Tibial nerve (tissue), 4 donors: Measurements from ENCODE around the gene AIG1. TPM values are rescaled to one million over a fixed set of nuclear protein-coding genes. Genes with fewer than 3 reads are reported as not detected.

Source experiments
- DNase-seq, 2 donors: peaks; one replicate each; pipeline ENCODE4 v3.0.0-alpha.2; 2019; ENCODE audit warnings: low spot score in 2 of 2
- H3K27ac ChIP-seq, 4 donors: fragments of 200-600 bp; sonication (generic) in 3 of 4; one replicate each; pipeline ENCODE4 v1.5.1; 2017 to 2019; ENCODE audit warnings: mild to moderate bottlenecking in 1 of 4
- H3K27me3 ChIP-seq, 2 donors: fragments of 200-600 bp; sonication (generic) in 1 of 2; one replicate each; pipeline versions ENCODE4 v1.5.1 to v1.6.0; 2017 to 2019
- H3K36me3 ChIP-seq, 3 donors: fragments of 200-600 bp; sonication (generic); one replicate each; pipeline ENCODE4 v1.5.1; 2018 to 2019
- H3K4me1 ChIP-seq, 4 donors: fragments of 200-600 bp; sonication (generic) in 3 of 4; one replicate each; pipeline ENCODE4 v1.5.1; 2017 to 2019
- H3K4me3 ChIP-seq, 4 donors: fragments of 200-600 bp; sonication (generic) in 3 of 4; one replicate each; pipeline ENCODE4 v1.5.1; 2017 to 2019; ENCODE audit warnings: mild to moderate bottlenecking in 1 of 4, moderate library complexity in 1 of 4
- H3K9me3 ChIP-seq, 4 donors: fragments of 200-600 bp; sonication (generic) in 3 of 4; one replicate each; pipeline ENCODE4 v1.5.1; 2017 to 2019
- EP300 ChIP-seq, 2 donors: sonication (generic); formaldehyde crosslinking; IDR thresholded peaks; one replicate each; pipeline ENCODE4 v1.6.1; 2017; ENCODE audit warnings: antibody characterized with exemption in 2 of 2, mild to moderate bottlenecking in 1 of 2
- POLR2A ChIP-seq, 2 donors: fragments of 450-650 bp; IDR thresholded peaks; one replicate each; pipeline ENCODE4 v1.6.1; 2017; ENCODE audit warnings: antibody characterized with exemption in 2 of 2, mild to moderate bottlenecking in 2 of 2, moderate library complexity in 2 of 2
- WGBS, 2 donors: methylation state at CpG; one replicate each; pipeline ENCODE4 v1.1.5; 2018; 5-methylcytosine and 5-hydroxymethylcytosine counted together
- total RNA-seq, 4 donors: library from RNA; depleted of rRNA; stranded (reverse); fragments of >200 nt; gene quantifications; one replicate each; pipeline ENCODE4 v1.1.0, GENCODE V29; 2016
- TF ChIP-seq, protein P1 (sequence below), 5 experiments: fragments of 200-600 bp in 3 of 5; fragments of 450-650 bp in 2 of 5; sonication (generic) in 3 of 5; IDR thresholded peaks; one replicate each; pipeline ENCODE4 v1.5.1; 2016 to 2019; ENCODE audit warnings: antibody characterized with exemption in 5 of 5, mild to moderate bottlenecking in 3 of 5, moderate library complexity in 2 of 5

The AIG1 gene
- total RNA-seq, 4 donors from 2014 or later, result 18.2 to 23.9 (median 22.2) TPM

DNA sequence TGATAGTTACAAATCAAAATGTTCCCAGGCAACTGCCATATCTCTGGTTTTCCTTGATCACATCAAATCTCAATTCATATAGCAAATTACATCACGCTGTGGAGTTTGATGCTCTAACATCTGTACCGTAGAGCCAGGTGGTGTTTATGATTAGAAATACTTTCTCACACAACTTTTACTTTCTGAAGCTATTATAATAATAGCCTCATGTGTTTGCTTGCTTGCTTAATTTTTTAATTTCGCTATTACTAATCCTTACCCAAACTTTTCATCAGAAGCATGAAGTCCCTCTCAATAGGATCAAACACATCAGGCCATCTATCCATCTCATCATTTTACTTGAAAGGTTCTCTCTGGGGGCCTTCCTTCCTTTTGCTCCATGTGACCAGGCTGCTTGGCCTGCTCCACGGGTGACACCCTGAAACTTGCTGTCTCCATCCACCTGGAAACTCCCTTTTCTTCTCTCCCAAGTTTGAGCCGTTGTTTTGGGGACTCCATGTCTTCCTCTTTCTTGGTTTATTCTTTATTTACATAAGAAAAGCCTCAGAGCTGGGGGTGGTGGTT is 314.4 kb downstream of the AIG1 start:
- no peak overlapping the region for H3K4me3 ChIP-seq
- H3K9me3 ChIP-seq, result no peaks in the 10 kb centered on the region
- no peaks in the 10 kb centered on the region for H3K36me3 ChIP-seq
- TF ChIP-seq EP300 (IDR thresholded peaks at IDR 0.05) (no peak), POLR2A (IDR thresholded peaks at IDR 0.05) (no peak)
- TF ChIP-seq, protein P1, sequence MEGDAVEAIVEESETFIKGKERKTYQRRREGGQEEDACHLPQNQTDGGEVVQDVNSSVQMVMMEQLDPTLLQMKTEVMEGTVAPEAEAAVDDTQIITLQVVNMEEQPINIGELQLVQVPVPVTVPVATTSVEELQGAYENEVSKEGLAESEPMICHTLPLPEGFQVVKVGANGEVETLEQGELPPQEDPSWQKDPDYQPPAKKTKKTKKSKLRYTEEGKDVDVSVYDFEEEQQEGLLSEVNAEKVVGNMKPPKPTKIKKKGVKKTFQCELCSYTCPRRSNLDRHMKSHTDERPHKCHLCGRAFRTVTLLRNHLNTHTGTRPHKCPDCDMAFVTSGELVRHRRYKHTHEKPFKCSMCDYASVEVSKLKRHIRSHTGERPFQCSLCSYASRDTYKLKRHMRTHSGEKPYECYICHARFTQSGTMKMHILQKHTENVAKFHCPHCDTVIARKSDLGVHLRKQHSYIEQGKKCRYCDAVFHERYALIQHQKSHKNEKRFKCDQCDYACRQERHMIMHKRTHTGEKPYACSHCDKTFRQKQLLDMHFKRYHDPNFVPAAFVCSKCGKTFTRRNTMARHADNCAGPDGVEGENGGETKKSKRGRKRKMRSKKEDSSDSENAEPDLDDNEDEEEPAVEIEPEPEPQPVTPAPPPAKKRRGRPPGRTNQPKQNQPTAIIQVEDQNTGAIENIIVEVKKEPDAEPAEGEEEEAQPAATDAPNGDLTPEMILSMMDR (IDR thresholded peaks at IDR 0.05), result no peak
- H3K4me1 ChIP-seq, result no peaks in the 10 kb centered on the region
- 73 to 87% methylated on average over 5 of the region's 5 CpGs for WGBS, 2 donors
- DNase-seq, result no peak
- no peaks in the 10 kb centered on the region for H3K27me3 ChIP-seq
- H3K27ac ChIP-seq, result no peak overlapping the region

DNA sequence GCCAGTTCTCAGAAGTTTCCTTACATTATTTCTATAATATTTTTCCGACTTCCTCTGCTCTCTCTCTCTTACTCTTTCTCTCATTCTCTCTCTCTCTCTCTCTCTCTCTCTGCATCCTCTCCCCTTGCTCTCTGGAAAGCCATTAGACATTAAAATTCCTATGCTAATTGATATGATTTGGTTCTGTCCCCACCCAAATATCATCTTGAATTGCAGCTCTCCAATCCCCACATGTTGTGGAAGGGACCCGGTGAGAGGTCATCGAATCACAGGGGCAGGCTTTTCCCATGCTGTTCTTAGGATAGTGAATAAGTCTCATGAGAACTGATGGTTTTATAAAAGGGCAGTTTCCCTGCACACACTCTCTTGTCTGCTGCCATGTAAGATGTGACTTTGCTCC is 315.7 kb downstream of the AIG1 start:
- 85 to 92% methylated on average over 3 of the region's 3 CpGs for WGBS, 2 donors
- H3K4me1 ChIP-seq, result no peaks in the 10 kb centered on the region
- no peak overlapping the region for H3K27ac ChIP-seq
- H3K36me3 ChIP-seq, result no peaks in the 10 kb centered on the region
- no peak overlapping the region for H3K4me3 ChIP-seq
- DNase-seq, result no peak
- TF ChIP-seq, protein P1 (IDR thresholded peaks at IDR 0.05), result no peak
- TF ChIP-seq EP300 (IDR thresholded peaks at IDR 0.05) (no peak), POLR2A (IDR thresholded peaks at IDR 0.05) (no peak)
- no peaks in the 10 kb centered on the region for H3K27me3 ChIP-seq
- H3K9me3 ChIP-seq, result no peaks in the 10 kb centered on the region

DNA sequence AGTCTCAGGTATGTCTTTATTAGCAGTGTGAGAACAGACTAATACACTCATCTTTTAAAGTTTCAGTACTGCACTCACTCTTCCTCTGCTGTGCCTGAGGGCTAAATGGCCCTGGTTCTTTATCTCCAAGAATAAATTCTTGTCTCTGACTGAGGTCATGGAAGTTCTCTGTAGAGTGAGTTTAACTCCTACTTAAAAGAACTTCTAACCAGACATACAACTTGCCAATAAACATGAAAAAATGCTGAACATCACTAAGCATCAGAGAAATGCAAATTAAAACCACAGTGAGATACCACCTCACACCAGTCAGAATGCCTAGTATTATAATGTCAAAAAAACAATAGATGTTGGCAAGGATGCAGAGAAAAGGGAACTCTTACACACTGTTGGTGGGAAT is 316.2 kb downstream of the AIG1 start:
- TF ChIP-seq POLR2A (IDR thresholded peaks at IDR 0.05) (no peak), EP300 (IDR thresholded peaks at IDR 0.05) (no peak)
- TF ChIP-seq, protein P1 (IDR thresholded peaks at IDR 0.05), result no peak
- no peaks in the 10 kb centered on the region for H3K9me3 ChIP-seq
- H3K36me3 ChIP-seq, result no peaks in the 10 kb centered on the region
- H3K4me3 ChIP-seq, result no peak overlapping the region
- H3K27me3 ChIP-seq, result no peaks in the 10 kb centered on the region
- H3K4me1 ChIP-seq, result no peaks in the 10 kb centered on the region
- DNase-seq, result no peak
- H3K27ac ChIP-seq, result no peak overlapping the region

DNA sequence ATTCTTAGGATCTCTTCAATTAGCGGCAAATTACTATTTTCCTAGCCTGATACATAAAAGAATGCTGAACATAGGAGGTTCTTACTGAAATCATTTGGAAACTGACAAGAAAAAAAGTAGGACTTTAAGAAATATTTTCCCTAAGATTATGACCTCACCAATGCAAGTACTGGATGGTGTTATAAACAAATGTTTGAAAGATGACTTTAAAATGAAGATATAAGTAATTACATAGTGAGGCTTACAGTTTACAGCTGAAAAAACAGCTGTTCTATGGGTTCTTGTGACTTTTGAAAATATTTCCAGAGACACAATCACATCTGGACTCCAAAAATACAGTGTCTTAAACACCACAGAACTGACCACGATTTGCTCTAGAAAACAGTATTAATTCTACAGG is 324.9 kb downstream of the AIG1 start:
- Histone ChIP-seq H3K27ac (no peak overlapping the region), H3K9me3 (no peaks in the 10 kb centered on the region), H3K4me3 (no peak overlapping the region), H3K4me1 (no peaks in the 10 kb centered on the region), H3K36me3 (no peaks in the 10 kb centered on the region), H3K27me3 (no peaks in the 10 kb centered on the region)
- DNase-seq, result no peak
- WGBS, 2 donors, result 77 to 80% methylated on average over 2 of the region's 2 CpGs
- TF ChIP-seq, protein P1 (IDR thresholded peaks at IDR 0.05), result no peak
- TF ChIP-seq POLR2A (IDR thresholded peaks at IDR 0.05), result no peak

DNA sequence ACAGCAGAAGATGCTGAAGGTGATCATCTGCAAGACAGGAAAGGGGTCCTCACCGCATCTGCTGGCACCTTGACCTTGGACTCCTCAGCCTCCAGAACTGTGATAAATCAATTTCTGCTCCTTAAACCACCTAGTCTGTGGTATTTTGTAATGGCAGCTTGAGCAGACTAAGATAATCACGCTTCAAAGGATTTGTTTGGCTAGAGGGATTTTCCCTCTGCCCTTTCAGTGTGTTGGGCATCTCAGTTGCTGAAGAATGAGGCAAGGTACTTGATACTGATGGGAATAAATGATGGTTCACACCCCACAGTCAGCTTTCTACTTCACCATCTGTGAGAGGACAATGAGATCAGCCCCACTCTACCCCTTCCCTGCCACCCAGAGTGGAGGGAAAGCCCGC is 329.6 kb downstream of the AIG1 start:
- Histone ChIP-seq H3K27me3 (no peaks in the 10 kb centered on the region), H3K27ac (no peak overlapping the region), H3K4me3 (no peak overlapping the region), H3K4me1 (no peaks in the 10 kb centered on the region), H3K9me3 (no peaks in the 10 kb centered on the region), H3K36me3 (no peaks in the 10 kb centered on the region)
- DNase-seq, result no peak
- 92 to 94% methylated on average over 3 of the region's 3 CpGs for WGBS, 2 donors
- TF ChIP-seq POLR2A (IDR thresholded peaks at IDR 0.05) (no peak), EP300 (IDR thresholded peaks at IDR 0.05) (no peak)
- TF ChIP-seq, protein P1 (IDR thresholded peaks at IDR 0.05), result no peak

Other genes with a start within 250 kb of the AIG1 start
- 10 to 100 TPM; 15.9 to 24.0 (median 19.9) TPM for gene HIVEP2, start 115.7 kb upstream of the AIG1 start, total RNA-seq